ENCODE data around the gene TLE2.
"Not testable (repeated sequence)": the region's sequence is repeated elsewhere in the genome, so short reads cannot be mapped to it uniquely, and the experiment has no call there.

TLE2 gene

DNA sequence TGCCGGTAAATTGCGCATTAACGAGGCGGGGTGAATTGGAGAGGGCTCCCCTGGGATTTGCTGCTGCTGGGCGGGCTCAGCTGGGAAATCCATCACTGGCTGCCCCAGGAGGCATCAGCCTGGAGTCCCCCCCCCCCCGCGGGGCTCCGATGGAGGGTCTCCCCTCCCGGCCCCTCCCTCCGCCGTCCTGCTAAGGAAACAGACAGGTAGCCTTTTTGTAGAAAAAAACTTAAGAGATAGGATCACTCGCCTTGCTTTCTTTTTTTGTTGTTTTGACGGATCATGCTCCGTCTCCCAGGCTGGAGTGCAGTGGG lies 44.9 kb downstream of the TLE2 start:
- DNase-seq (ENCODE audit: low read depth in 2 of 2) = no peak

GRCh38 chr19:2983351-2984214 lies 45.5 kb downstream of the TLE2 start:
- DNase-seq (ENCODE audit: low read depth in 2 of 2) = no peak

- DNase-seq (ENCODE audit: low read depth in 2 of 2) = no peak
These were observed 46.1 kb downstream of the TLE2 start for GRCh38 chr19:2982983-2983350.

GRCh38 chr19:2982561-2982960 lies 46.5 kb downstream of the TLE2 start:
- DNase-seq (ENCODE audit: low read depth in 2 of 2) = no peak

DNA sequence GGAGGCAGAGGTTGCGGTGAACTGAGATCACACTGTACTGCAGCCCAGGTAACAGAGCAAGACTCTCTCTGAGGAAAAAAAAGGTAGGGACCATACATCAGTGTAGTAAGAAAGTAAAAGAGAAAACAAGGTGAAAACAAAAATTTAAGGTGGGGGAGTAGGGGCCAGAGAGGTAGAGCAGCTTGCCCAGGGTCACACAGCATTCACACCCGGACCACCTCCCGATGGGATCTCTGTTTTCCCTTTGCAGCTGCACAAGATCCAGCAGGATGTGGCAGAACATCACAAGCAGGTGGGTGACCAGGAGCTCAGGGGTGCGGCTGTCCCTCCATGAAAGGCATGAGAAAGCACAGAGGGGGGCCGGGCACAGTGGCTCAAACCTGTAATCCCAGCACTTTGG lies 47.2 kb downstream of the TLE2 start:
- no peak for DNase-seq (ENCODE audit: low read depth in 2 of 2)

- DNase-seq (ENCODE audit: low read depth in 2 of 2) = no peak
These were observed 50.3 kb downstream of the TLE2 start for GRCh38 chr19:2978772-2979171.

- DNase-seq (ENCODE audit: low read depth in 2 of 2) = no peak
These were observed 50.8 kb downstream of the TLE2 start for GRCh38 chr19:2978166-2978767.

- no peak for DNase-seq (ENCODE audit: low read depth in 2 of 2)
These were observed 51.3 kb downstream of the TLE2 start for GRCh38 chr19:2977746-2978138.

- DNase-seq (ENCODE audit: low read depth in 2 of 2) = peak; percentile 87 to 89
These were observed 51.9 kb downstream of the TLE2 start, which contains the start of gene TLE6 for GRCh38 chr19:2977001-2977745. TSS of gene TLE6 (plus strand) at chr19:2977564. CDS start at chr19:2978234, 670 bp downstream.

GRCh38 chr19:2976609-2977000 lies 52.5 kb downstream of the TLE2 start:
- DNase-seq (ENCODE audit: low read depth in 2 of 2) = no peak

- no peak for DNase-seq (ENCODE audit: low read depth in 2 of 2)
These were observed 54.6 kb downstream of the TLE2 start for GRCh38 chr19:2974342-2975041.

DNA sequence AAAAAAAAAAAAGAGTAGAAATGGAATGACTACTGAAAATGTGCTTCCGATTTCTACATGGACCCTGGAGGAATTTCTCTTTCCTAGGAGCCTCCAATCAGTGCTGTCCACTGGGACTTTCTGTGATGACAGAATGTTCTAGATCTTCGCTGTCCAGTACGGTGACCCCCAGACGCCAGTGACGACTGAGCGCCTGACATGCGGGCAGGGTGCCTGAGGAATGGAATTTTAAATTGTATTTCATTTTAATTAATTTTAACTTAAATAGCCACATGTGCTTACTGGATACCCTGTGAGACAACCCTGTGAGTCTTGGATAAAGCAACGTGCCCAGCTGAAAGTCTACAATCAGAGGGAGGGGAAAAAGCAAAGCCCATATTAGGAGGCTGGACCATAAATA lies 55.9 kb downstream of the TLE2 start:
- no peak for DNase-seq (ENCODE audit: low read depth in 2 of 2)

- no peak for DNase-seq (ENCODE audit: low read depth in 2 of 2)
These were observed 58.8 kb downstream of the TLE2 start for GRCh38 chr19:2970201-2970835.

GRCh38 chr19:2969104-2969504 lies 60.0 kb downstream of the TLE2 start:
- DNase-seq (ENCODE audit: low read depth in 2 of 2) = no peak

DNA sequence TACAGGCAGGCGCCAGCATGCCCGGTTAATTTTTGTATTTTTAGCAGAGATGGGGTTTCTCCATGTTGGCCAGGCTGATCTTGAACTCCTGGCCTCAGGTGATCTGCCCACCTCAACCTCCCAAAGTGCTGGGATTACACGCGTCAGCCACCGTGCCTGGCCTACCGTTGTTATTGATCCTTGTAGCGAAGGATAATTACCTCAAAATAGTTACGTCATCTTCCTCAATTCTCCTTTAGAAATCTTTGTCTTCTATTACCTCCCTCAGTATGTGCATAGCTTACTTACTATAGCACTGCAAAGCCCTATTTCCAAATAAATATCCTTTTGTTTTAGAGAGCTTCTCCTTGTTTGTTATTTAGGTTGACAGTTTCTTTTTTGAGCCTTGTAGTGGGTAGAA lies 61.1 kb downstream of the TLE2 start:
- DNase-seq (ENCODE audit: low read depth in 2 of 2) = no peak

GRCh38 chr19:2964874-2965273 lies 64.2 kb downstream of the TLE2 start:
- no peak for DNase-seq (ENCODE audit: low read depth in 2 of 2)

- not testable (repeated sequence) for DNase-seq (ENCODE audit: low read depth in 2 of 2)
These were observed 65.4 kb downstream of the TLE2 start for GRCh38 chr19:2963631-2964030.

DNA sequence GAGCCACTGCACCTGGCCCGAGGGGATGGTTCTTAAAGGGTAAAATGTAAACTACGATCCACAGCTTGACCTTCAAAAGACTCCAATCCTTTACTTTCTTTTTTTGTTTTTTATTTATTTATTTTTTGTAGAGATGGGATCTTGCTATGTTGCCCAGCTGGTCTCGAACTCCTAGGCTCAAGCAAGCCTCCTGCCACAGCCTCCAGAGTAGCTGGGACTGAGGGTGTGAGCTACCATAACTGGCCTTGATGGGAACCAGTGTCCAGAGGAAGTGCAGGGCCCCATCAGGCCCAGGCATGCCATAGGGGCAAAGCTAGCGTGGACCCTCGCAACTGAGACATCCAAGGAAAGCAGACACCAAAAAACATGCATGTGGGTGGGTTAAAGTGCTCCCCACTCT lies 66.0 kb downstream of the TLE2 start:
- no peak for DNase-seq (ENCODE audit: low read depth in 2 of 2)

DNA sequence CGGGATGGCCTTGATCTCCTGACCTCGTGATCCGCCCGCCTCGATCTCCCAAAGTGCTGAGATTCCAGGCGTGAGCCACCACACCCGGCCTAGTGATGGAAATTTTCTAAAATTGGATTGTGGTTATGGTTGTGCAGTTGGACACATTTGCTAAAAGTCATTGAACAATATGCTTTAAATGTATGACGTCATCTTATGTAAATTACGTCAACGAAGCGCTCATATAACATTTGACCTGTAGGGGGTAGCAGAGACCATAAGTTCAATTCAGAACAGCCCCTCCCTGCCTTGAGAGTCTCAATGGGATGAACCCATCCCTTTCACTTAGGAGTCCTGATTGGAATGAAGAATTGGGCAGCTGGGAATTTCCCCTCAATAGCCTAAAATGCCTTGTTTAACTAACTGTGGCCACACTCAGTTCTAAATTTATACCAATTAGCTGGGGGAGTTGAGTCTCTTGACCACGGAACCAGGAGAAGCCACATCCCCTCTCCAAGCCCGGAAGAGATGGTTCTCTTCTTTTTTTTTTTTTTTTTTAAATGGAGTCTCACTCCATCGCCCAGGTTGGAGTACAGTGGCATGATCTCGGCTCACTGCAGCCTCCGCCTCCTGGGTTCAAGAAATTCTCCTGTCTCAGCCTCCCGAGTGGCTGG lies 66.9 kb downstream of the TLE2 start:
- peak in 1 of 2 donors; percentile 44 for DNase-seq (ENCODE audit: low read depth in 2 of 2)

- DNase-seq (ENCODE audit: low read depth in 2 of 2) = no peak
These were observed 69.0 kb downstream of the TLE2 start for GRCh38 chr19:2960120-2960519.

DNA sequence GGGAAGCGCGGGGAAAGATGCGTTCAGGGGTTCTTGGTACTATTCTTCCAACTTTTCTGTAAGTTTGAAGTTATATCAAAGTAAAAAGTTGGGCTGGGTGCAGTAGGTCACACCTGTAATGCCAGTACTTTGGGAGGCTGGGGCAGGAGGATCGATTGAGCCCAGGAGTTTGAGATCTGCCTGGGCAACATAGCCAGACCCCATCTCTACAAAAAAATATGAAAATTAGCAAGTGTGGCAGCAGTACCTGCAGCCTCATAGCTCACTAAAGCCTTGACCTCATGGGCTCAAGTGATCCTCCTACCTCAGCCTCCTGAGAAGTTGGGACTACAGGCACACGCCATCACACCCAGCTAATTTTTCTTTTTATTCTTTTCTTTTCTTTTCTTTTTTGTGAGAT lies 71.9 kb downstream of the TLE2 start:
- DNase-seq (ENCODE audit: low read depth in 2 of 2) = no peak

Measured in activated CD4-positive, alpha-beta T cell treated with anti-CD3 and anti-CD28 coated beads for 24 hours (primary cell).